HEK293T (cell line): ENCODE data around the gene BBS12.

ENCODE experiments used
- ARNT ChIP-seq: fragments of 450-650 bp; IDR thresholded peaks from 2 replicates; pipeline ENCODE4 v1.6.1; 2017; ENCODE audit warnings: mild to moderate bottlenecking
- BHLHE40 ChIP-seq: fragments of 450-650 bp; IDR thresholded peaks from 2 replicates; pipeline ENCODE4 v1.6.1; 2016; ENCODE audit warnings: mild to moderate bottlenecking, moderate library complexity, borderline replicate concordance
- ELF4 ChIP-seq: fragments of 450-650 bp; IDR thresholded peaks from 2 replicates; pipeline ENCODE4 v1.6.1; 2017; ENCODE audit warnings: antibody characterized with exemption
- FOXA1 ChIP-seq: fragments of 450-650 bp; IDR thresholded peaks from 2 replicates; pipeline ENCODE4 v1.6.1; 2016; ENCODE audit warnings: mild to moderate bottlenecking
- FOXM1 ChIP-seq: fragments of 450-650 bp; IDR thresholded peaks from 2 replicates; pipeline ENCODE4 v1.6.1; 2017; ENCODE audit warnings: mild to moderate bottlenecking, borderline replicate concordance
- LEF1 ChIP-seq: fragments of 450-650 bp; IDR thresholded peaks from 2 replicates; pipeline ENCODE4 v1.6.1; 2017; ENCODE audit warnings: mild to moderate bottlenecking, borderline replicate concordance
- NFRKB ChIP-seq: fragments of 450-650 bp; IDR thresholded peaks from 2 replicates; pipeline ENCODE4 v1.6.1; 2016; ENCODE audit warnings: mild to moderate bottlenecking, moderate library complexity
- SP1 ChIP-seq: fragments of 450-650 bp; IDR thresholded peaks from 2 replicates; pipeline ENCODE4 v1.6.1; 2017
- SUZ12 ChIP-seq: fragments of 450-650 bp; IDR thresholded peaks from 2 replicates; pipeline ENCODE4 v1.6.1; 2016; ENCODE audit warnings: mild to moderate bottlenecking
- TARDBP ChIP-seq: fragments of 450-650 bp; IDR thresholded peaks from 2 replicates; pipeline ENCODE4 v1.6.1; 2016
- ZNF384 ChIP-seq: fragments of 450-650 bp; IDR thresholded peaks from 2 replicates; pipeline ENCODE4 v1.6.1; 2016

DNA sequence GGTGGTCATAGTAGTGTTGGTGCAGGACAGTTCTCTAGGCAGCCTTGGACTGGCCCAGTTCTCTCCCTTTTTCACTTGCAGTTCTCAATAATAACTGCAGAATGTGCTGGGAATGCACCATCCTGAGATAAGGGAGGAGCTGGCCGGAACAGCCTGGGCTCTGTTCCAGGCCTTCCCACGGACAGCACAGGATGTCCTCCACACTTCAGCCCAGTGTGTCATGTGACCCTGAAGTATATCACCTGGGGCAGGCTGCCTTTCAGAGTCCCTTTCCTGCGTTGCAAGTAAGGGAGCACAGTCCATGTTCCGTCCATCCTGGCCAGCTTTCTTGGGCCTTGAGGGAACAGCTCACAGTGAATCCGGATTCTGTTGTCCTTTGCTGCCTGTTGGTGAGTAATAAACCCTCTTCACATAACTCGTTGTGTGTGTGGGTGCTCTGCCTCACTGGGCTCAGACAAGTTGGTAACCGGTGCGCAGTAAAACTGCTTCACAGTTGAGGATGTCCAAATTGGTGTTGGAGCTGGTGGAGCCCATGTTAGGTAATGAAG is 32.3 kb upstream of the BBS12 start:
- TF ChIP-seq SUZ12: no peak
- TF ChIP-seq BHLHE40: no peak
- no peak for TF ChIP-seq TARDBP
- no peak for TF ChIP-seq NFRKB
- no peak for TF ChIP-seq FOXM1
- TF ChIP-seq SP1: no peak
- TF ChIP-seq FOXA1: no peak
- TF ChIP-seq ELF4: no peak
- no peak for TF ChIP-seq LEF1
- no peak for TF ChIP-seq ZNF384
- TF ChIP-seq ARNT: no peak
